Fibroblast of gingiva (primary cell): ENCODE measurements around the gene GEMIN4.

Experiments used
- DNase-seq: peaks from one replicate; pipeline ENCODE4 v3.0.0-alpha.2; 2011; ENCODE audit warnings: low read depth

Gene GEMIN4

GRCh38 chr17:740240-741017 lies 11.6 kb downstream of the GEMIN4 start:
- no peak for DNase-seq

DNA sequence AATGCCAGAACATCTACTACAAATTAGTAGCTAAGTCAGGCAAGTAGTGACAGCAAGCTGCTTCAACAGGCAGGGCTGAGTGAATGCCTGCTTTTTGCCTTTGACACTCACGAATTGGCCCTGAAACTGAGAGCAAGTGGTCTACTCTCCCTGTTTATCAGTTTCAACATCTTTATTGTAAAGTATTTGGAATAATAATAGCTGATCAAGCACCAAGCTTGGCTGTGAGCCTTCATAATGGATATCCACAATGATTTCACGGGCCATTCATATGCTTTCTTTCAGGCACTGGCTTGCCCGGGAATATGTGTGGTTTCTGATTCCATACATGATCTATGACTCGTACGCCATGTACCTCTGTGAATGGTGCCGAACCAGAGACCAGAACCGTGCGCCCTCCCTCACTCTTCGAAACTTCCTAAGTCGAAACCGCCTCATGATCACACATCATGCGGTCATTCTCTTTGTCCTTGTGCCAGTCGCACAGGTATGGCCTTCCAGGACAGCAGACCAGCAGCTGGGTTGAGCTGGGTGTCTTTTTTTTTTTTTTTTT lies 14.4 kb downstream of the GEMIN4 start:
- no peak for DNase-seq

- no peak for DNase-seq
Measured at GRCh38 chr17:733743-734142, 18.3 kb downstream of the GEMIN4 start.

DNA sequence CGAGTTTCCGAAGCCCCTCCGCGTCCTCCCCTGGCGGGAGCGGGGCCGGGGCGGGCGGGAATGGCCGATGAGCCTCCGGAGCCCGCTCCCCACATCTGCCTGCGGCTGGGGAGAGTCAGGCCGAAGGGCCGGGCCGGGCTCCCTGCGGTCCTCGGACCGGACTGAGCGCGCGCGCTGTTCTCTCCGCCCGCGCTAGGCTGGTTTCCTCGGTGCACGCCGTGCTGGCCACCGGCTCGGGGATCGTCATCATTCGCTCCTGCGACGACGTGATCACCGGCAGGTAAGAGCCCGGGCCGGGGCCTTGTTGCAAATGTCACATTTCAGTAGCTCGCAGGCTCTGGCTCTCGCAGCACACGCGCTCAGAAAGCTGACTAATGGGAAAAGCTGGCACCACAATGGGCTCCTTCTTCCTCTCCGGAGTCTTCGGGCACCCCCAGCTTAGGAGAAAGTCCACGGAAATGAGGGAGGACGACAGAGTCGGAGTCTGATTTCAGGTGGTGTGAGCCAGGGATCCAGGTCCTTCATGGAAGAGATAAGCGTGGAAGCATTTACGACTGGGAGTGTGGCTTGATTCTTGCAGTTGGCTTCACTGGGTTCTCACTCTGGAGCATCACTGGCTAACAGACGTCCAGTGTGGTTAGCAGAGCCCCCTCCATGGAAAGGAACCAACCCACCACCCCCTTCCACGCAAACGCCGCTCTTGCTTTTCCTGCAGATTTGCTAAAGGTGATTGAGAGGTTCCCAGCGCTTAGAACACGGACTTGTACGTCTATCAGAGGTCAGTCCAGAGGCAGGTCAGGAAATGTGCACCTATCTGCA lies 19.0 kb downstream of the GEMIN4 start:
- DNase-seq, result peak; percentile 20

- DNase-seq, result peak; percentile 78
Measured at GRCh38 chr17:732067-732901, 19.8 kb downstream of the GEMIN4 start, which contains the start of gene TLCD3A. TLCD3A (plus strand) TSS chr17:732596; CDS start chr17:732648, 52 bp downstream.

DNA sequence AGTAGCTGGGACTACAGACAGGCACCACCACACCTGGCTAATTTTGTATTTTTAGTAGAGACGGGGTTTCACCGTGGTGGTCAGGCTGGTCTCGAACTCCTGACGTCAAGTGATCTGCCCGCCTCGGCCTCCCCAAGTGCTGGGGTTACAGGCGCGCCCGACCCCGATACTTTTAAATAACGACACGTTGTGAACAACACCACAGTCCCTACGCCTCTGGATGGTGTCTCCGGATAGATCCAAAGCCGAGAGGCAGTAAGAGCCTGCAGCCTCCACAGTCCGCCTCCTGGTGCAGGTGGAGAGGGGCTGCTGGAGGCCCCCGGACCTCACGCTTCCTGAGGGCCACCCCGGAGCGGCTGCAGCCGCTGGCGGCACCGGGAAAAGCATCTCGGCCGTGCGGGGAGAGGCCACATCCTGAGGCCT lies 20.4 kb downstream of the GEMIN4 start:
- no peak for DNase-seq

DNA sequence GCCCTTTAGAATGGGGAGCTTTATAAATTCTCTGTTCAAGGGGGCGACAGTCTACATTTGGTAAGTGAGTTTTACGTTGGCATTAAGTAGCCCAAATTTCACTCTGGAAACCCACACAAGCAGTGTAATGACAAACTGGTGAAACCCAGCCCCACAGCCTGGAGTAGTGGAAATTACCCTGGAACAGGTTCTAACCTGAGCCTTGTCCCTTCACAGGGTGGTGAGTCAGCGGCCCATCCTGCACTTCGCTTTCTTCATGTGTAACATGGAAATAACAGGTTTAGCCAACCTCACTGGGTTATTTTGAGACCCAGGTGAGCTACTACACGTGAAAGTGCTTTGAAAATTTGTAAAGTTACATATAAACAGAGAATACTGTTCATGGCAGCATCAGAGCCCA lies 23.2 kb downstream of the GEMIN4 start:
- DNase-seq, result no peak

GRCh38 chr17:726271-726919 lies 25.7 kb downstream of the GEMIN4 start:
- DNase-seq, result no peak

DNA sequence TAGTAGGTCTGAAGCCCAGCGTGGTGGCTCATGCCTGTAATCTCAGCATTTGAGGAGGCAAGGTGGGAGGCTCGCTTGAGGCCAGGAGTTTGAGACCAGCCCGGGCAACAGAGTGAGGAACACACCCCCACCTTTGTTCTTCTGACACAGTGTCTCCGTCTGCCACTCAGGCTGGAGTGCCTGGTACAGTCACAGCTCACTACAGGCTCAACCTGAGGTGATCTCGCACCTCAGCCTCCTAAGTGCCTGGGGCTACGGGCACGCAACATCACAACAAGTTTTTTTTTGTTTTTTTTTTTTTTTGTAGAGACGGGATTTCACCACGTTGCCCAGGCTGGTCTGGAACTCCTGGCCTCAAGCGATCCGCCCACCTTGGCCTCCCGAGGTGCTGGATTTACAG lies 26.3 kb downstream of the GEMIN4 start:
- DNase-seq, result no peak

- DNase-seq, result no peak
Measured at GRCh38 chr17:725084-725483, 27.0 kb downstream of the GEMIN4 start.

DNA sequence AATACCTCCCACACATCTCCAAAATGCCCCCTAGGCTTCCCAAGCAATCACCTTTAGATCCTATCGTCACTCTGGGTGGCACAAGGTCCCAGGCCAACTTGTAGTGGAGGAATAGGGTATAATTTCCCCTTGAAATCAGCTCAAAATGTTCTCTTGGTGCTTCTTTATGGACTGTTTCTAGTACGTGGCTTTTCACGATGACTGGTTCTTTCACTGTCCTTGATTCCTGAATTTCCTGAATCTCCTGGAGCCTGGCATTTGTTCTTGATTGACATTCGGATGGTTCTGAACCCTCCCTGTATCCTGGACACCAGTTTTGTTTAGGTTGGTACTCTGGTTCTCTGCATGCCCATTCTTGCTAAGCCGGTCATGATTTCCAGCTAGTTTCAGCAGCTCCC lies 30.5 kb downstream of the GEMIN4 start:
- DNase-seq, result no peak

- DNase-seq, result no peak
Measured at GRCh38 chr17:720706-721539, 31.1 kb downstream of the GEMIN4 start.

- no peak for DNase-seq
Measured at GRCh38 chr17:718075-718474, 34.0 kb downstream of the GEMIN4 start.

DNA sequence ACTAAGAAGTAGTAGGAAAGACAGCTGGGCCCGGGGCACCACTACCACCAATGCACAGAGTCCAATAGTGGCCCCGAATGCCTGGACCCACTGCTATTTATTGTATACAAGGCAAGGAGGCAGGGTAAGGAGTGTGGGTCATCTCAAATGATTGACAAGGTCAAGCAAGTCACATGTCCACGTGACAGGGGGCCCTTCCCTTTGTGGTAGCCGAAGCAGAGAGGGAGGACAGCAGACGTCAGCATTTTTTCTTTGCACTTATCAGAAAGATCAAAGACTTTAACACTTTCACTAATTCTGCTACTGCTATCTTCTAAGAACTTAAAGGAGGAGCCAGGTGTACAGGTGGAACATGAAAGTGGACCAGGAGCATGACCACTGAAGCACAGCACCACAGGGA lies 43.9 kb downstream of the GEMIN4 start:
- no peak for DNase-seq

DNA sequence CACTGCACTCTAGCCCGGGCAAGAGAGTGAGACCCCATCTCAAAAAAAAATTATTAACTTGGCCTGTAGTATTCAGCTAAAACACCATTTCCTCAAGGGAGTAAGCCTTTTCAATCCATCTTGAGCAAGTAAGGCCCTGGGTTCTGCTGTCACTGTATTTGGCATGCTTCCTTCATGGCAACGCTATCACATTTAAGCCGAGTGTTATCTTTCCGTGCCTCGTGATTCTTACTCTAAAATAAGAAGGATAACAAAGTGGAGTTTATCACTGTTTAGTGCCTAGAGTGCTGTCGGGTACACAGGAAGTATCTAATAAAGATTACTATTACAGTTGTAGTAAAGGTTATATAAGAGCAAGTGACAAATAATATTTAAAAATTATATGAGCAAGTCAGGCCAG lies 46.2 kb downstream of the GEMIN4 start:
- DNase-seq, result no peak

DNA sequence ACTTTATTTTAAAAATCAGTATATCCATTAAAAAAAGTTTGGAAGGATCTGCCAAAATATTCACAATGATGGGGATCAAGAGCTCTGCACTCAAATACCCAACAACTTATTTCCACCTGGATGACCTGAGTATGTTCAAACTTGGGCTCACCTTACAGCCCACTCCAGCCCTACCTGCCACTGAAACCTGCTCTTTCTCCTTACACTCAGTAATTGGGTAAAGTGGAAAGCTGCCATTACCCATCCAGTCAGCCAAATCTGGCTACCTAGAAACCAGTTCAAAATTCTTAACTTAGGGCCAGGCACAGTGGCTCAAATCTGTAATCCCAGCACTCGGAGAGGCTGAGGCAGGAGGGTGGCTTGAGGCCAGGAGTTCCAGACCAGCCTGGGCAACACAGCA lies 47.1 kb downstream of the GEMIN4 start:
- DNase-seq, result no peak

GRCh38 chr17:704111-704864 lies 47.8 kb downstream of the GEMIN4 start:
- no peak for DNase-seq

- peak; percentile 15 for DNase-seq
Measured at GRCh38 chr17:703081-703875, 48.8 kb downstream of the GEMIN4 start.

GRCh38 chr17:700504-701094 lies 51.5 kb downstream of the GEMIN4 start:
- peak; percentile 17 for DNase-seq
